ENCODE measurements around the gene CTDSPL. TPM values are rescaled to one million over a fixed set of nuclear protein-coding genes. Genes with fewer than 3 reads are reported as not detected.

CTDSPL gene
- polyA plus RNA-seq, 1 donor, result 23.3 TPM

Other genes starting within 250 kb of the CTDSPL start
- 73.7 TPM for gene VILL, start 128.9 kb downstream of the CTDSPL start, polyA plus RNA-seq
- gene PLCD1, start 167.8 kb downstream of the CTDSPL start, polyA plus RNA-seq, result 13.4 TPM
- 1.2 TPM for gene DLEC1, start 177.3 kb downstream of the CTDSPL start, polyA plus RNA-seq

Data from large intestine (tissue), 1 donor.